Osteoblast (primary cell): ENCODE data around the gene DYRK1B. TPM values are rescaled to one million over a fixed set of nuclear protein-coding genes. Genes with fewer than 3 reads are reported as not detected.

ENCODE experiments used
- DNase-seq: peaks from one replicate; pipeline ENCODE4 v3.0.0; 2011; ENCODE audit warnings: low spot score, mixed read lengths; ENCODE audit not compliant: insufficient read length; ENCODE audit errors: missing footprints
- H2AFZ ChIP-seq: 2 replicates; pipeline ENCODE4 v1.6.0; 2011; ENCODE audit warnings: mild to moderate bottlenecking, low read length
- H3K27ac ChIP-seq: 2 replicates; pipeline ENCODE4 v1.5.1; 2011; ENCODE audit warnings: mild to moderate bottlenecking, low read depth, low read length, moderate library complexity
- H3K27me3 ChIP-seq: 2 replicates; pipeline ENCODE4 v1.6.0; 2012; ENCODE audit warnings: mild to moderate bottlenecking, control low read depth, inconsistent platforms, low read length, moderate library complexity; ENCODE audit not compliant: insufficient read depth
- H3K36me3 ChIP-seq: 2 replicates; pipeline ENCODE4 v1.5.1; 2011; ENCODE audit warnings: mild to moderate bottlenecking, low read length, control low read depth, moderate library complexity; ENCODE audit not compliant: insufficient read depth
- H3K4me1 ChIP-seq: 2 replicates; pipeline ENCODE4 v1.5.1; 2011; ENCODE audit warnings: mild to moderate bottlenecking, low read length, control low read depth, moderate library complexity; ENCODE audit not compliant: insufficient read depth
- H3K4me2 ChIP-seq: 2 replicates; pipeline ENCODE4 v1.6.0; 2011; ENCODE audit warnings: mild to moderate bottlenecking, low read length; ENCODE audit not compliant: insufficient read depth
- H3K4me3 ChIP-seq: fragments of 200-600 bp; sonication (generic); 3 replicates; pipeline ENCODE4 v1.5.1; 2012; ENCODE audit warnings: mild to moderate bottlenecking, low read length, inconsistent platforms; ENCODE audit not compliant: insufficient read depth
- H3K79me2 ChIP-seq: 2 replicates; pipeline ENCODE4 v1.6.0; 2012; ENCODE audit warnings: mild to moderate bottlenecking, low read length, control low read depth, inconsistent platforms; ENCODE audit not compliant: insufficient read depth
- H3K9me3 ChIP-seq: 2 replicates; pipeline ENCODE4 v1.5.1; 2011; ENCODE audit warnings: low read depth, low read length, control low read depth
- H4K20me1 ChIP-seq: 2 replicates; pipeline ENCODE4 v1.6.0; 2012; ENCODE audit warnings: mild to moderate bottlenecking, low read length, control low read depth; ENCODE audit not compliant: insufficient read depth
- total RNA-seq: library from RNA; depleted of rRNA; stranded (reverse); fragments of >200 nt; gene quantifications from 2 replicates; pipeline ENCODE4 v1.2.3, GENCODE V29; 2012
- TF ChIP-seq, protein P1 (sequence below): IDR thresholded peaks from 2 replicates; pipeline ENCODE4 v1.5.1; 2011; ENCODE audit warnings: mild to moderate bottlenecking, low read depth, low read length, moderate library complexity; ENCODE audit errors: extremely low read depth

Gene DYRK1B
- total RNA-seq, 1 donor = 19.5 TPM

GRCh38 chr19:39834287-39834841, 402 bp upstream of the DYRK1B start:
- Histone ChIP-seq H3K79me2 (peaks cover 31% of the 10 kb centered on the region), H3K9me3 (no peaks in the 10 kb centered on the region), H4K20me1 (peaks cover 22% of the 10 kb centered on the region), H2AFZ (peak overlapping the region; percentile 91), H3K4me1 (peaks cover 16% of the 10 kb centered on the region), H3K27me3 (no peaks in the 10 kb centered on the region), H3K4me3 (peak overlapping the region; percentile 94), H3K36me3 (peaks cover 67% of the 10 kb centered on the region), H3K4me2 (peak overlapping the region; percentile 82), H3K27ac (peak overlapping the region; percentile 41)
- TF ChIP-seq, protein P1, sequence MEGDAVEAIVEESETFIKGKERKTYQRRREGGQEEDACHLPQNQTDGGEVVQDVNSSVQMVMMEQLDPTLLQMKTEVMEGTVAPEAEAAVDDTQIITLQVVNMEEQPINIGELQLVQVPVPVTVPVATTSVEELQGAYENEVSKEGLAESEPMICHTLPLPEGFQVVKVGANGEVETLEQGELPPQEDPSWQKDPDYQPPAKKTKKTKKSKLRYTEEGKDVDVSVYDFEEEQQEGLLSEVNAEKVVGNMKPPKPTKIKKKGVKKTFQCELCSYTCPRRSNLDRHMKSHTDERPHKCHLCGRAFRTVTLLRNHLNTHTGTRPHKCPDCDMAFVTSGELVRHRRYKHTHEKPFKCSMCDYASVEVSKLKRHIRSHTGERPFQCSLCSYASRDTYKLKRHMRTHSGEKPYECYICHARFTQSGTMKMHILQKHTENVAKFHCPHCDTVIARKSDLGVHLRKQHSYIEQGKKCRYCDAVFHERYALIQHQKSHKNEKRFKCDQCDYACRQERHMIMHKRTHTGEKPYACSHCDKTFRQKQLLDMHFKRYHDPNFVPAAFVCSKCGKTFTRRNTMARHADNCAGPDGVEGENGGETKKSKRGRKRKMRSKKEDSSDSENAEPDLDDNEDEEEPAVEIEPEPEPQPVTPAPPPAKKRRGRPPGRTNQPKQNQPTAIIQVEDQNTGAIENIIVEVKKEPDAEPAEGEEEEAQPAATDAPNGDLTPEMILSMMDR = no peak
- DNase-seq = peak; percentile 48

DNA sequence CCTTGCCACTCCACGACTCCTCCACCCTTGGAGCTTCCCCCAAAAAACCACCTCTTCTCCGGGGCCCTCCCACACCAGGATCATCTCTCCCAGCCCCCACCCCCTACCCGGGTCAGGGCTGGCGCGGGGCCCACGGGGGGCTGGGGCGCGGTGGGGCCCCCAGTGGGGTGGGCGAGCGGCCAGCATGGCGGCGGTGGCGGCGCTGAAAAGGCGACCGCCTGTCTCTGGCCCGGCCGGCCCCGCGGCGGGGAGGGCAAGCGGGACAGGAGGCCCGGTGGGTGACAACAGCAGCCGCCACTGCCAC, 850 bp downstream of the DYRK1B start:
- peak overlapping the region; percentile 94 for H3K4me3 ChIP-seq
- peak overlapping the region; percentile 82 for H3K4me2 ChIP-seq
- TF ChIP-seq, protein P1 = no peak
- H4K20me1 ChIP-seq = peaks cover 22% of the 10 kb centered on the region
- H3K27ac ChIP-seq = peak overlapping the region; percentile 70
- peaks cover 16% of the 10 kb centered on the region for H3K4me1 ChIP-seq
- H3K36me3 ChIP-seq = peaks cover 66% of the 10 kb centered on the region
- no peaks in the 10 kb centered on the region for H3K27me3 ChIP-seq
- no peak for DNase-seq
- H3K9me3 ChIP-seq = no peaks in the 10 kb centered on the region
- peaks cover 22% of the 10 kb centered on the region for H3K79me2 ChIP-seq
- no peak overlapping the region for H2AFZ ChIP-seq

GRCh38 chr19:39832341-39833083, 1.4 kb downstream of the DYRK1B start:
- Histone ChIP-seq H4K20me1 (peaks cover 22% of the 10 kb centered on the region), H3K4me2 (peak overlapping the region; percentile 82), H3K4me1 (peaks cover 16% of the 10 kb centered on the region), H3K9me3 (no peaks in the 10 kb centered on the region), H3K79me2 (peaks cover 22% of the 10 kb centered on the region), H2AFZ (no peak overlapping the region), H3K36me3 (peaks cover 61% of the 10 kb centered on the region), H3K27ac (peak overlapping the region; percentile 20), H3K27me3 (no peaks in the 10 kb centered on the region), H3K4me3 (peak overlapping the region; percentile 94)
- TF ChIP-seq, protein P1 = no peak
- DNase-seq = peak; percentile 95

- Histone ChIP-seq H3K4me2 (peak overlapping the region; percentile 82), H3K4me3 (no peak overlapping the region), H3K79me2 (peaks cover 22% of the 10 kb centered on the region), H3K27me3 (no peaks in the 10 kb centered on the region), H4K20me1 (peaks cover 22% of the 10 kb centered on the region), H3K9me3 (no peaks in the 10 kb centered on the region), H3K27ac (peak overlapping the region; percentile 20), H3K4me1 (peaks cover 16% of the 10 kb centered on the region), H3K36me3 (peaks cover 58% of the 10 kb centered on the region), H2AFZ (no peak overlapping the region)
- DNase-seq = no peak
- TF ChIP-seq, protein P1 = no peak
Observed at GRCh38 chr19:39831679-39832078, 2.3 kb downstream of the DYRK1B start.
